Astrocyte of the hippocampus (primary cell): ENCODE results near the gene TANGO2.
"Not testable (repeated sequence)": the region's sequence is repeated elsewhere in the genome, so short reads cannot be mapped to it uniquely, and the experiment has no call there.

Source experiments
- DNase-seq: peaks from one replicate; pipeline ENCODE4 v3.0.0; 2011; ENCODE audit warnings: low read depth, low spot score

Gene TANGO2

DNA sequence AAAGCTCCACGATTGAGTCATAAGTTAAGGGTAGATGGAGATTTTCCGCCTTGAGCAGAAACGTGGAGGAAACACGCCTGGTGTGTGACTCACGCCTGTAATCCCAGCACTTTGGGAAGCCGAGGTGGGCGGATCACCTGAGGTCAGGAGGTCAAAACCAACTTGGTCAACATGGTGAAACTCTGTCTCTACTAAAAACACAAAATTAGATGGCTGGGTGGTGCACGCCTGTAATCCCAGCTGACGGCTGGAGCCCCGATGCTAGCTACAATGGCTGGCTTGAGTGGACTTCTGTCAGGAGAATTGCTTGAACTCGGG, 41.8 kb downstream of the TANGO2 start:
- peak; percentile 53 for DNase-seq

GRCh38 chr22:20063271-20064139, 42.6 kb downstream of the TANGO2 start:
- DNase-seq, result no peak

- no peak for DNase-seq
Measured at GRCh38 chr22:20064140-20064480, 43.2 kb downstream of the TANGO2 start.

GRCh38 chr22:20064545-20065262, 43.8 kb downstream of the TANGO2 start:
- DNase-seq, result no peak

DNA sequence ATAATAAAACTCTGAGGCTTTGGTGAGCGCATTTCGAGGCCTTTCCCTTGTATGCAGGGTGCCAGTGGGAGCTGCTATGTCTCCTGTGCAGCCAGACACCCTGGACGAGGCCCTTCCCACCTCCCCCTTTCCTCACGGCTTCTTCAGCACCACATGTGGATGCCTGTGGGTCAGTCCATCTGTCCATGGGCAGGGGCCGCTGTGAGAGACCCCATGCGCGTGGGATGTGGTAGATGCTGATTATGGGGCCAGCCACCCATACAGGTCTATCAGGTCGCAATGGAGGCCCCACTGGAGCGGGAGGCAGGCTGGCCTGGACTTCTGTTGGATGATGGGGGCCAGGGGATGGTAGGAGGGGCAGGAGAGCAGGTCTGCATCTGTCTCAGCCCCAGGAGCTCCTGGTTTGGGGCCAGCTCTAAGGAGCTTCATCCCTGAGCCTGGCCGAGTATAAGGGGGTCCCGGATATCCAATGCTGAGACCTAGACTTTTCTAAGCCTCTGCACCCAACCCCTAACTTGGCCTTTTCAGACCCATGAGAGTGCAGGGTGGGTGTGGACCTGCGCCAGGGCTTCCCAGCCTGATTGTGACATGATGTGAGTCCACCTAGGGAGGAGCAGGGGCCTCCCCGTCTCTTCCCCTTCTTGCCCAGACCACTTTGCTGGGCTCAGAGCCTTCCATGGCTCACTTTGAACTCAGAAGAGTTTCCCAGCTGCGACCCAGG, 45.1 kb downstream of the TANGO2 start:
- no peak for DNase-seq

- no peak for DNase-seq
Measured at GRCh38 chr22:20066617-20067383, 45.9 kb downstream of the TANGO2 start.

- not testable (repeated sequence) for DNase-seq
Measured at GRCh38 chr22:20067384-20067682, 46.4 kb downstream of the TANGO2 start.

DNA sequence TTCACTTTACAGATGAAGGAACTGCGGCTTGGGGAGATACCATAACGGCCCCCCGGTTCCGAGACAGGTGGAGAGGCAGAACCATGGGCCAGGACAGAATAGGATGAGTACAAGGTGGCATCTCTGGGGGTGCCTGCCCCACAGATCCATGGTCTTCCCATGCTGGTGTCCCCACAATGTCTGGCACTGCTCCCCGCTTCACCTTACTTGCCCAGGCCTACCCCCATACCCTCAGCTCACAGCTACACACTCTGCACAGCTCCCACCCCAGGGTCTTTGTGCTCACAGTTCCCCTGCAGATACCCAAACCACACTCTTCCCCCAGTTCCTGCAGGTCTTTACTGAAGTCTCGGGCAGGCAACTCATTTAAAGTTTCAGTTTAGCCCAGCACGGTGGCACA, 47.7 kb downstream of the TANGO2 start:
- no peak for DNase-seq

GRCh38 chr22:20069331-20070042, 48.6 kb downstream of the TANGO2 start:
- no peak for DNase-seq

GRCh38 chr22:20071524-20071972, 50.6 kb downstream of the TANGO2 start:
- no peak for DNase-seq

GRCh38 chr22:20076627-20077172, 55.8 kb downstream of the TANGO2 start:
- DNase-seq, result no peak

GRCh38 chr22:20079745-20080444, 59.0 kb downstream of the TANGO2 start, which contains the start of gene DGCR8:
DGCR8 (plus strand) TSS chr22:20080241; CDS start chr22:20085964, 5,723 bp downstream.
- DNase-seq, result peak; percentile 99

GRCh38 chr22:20080445-20080775, 59.5 kb downstream of the TANGO2 start:
- peak; percentile 78 for DNase-seq

GRCh38 chr22:20080776-20081654, 60.1 kb downstream of the TANGO2 start:
- peak; percentile 80 for DNase-seq

GRCh38 chr22:20083157-20083890, 62.4 kb downstream of the TANGO2 start:
- DNase-seq, result no peak

DNA sequence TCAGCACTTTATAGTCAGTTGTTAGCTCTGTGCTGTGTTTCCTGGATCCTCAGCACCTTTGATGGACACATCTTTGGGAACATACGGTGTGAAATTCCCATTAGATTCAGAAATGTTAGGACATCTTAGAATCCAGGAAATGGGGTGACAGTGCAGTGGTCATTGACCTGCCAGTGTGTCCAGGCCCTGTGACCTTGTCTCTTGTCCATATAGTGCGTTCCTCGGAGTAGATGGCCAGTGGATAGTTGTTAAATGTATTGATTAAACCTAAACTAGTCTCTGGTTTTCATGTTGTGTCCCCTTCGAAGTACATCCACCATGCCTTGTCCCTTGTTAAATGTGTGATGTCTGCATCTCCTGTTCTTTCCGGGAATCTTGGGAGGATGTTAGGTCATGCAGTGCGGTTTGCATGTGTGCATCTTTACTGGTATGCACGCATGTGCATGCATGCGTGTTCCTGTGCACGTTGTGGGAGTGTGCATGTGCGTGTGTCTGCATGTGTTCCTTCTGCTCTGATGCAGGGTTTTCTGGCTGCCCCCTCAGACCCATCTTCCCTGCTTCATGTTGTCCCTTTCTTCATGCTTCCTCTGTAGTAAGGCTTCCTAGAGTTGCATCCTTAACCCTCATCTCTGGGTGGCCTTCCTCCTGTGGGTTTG, 63.1 kb downstream of the TANGO2 start:
- DNase-seq, result no peak

- peak; percentile 26 for DNase-seq
Measured at GRCh38 chr22:20084547-20085413, 63.9 kb downstream of the TANGO2 start.
